ENCODE results near the gene ETS2. TPM values are rescaled to one million over a fixed set of nuclear protein-coding genes. Genes with fewer than 3 reads are reported as not detected.
"Not testable (repeated sequence)": the region's sequence is repeated elsewhere in the genome, so short reads cannot be mapped to it uniquely, and the experiment has no call there.

ETS2 gene
- total RNA-seq, 1 donor from 2014 or later: 139 TPM

GRCh38 chr21:38830671-38831525 is 25.2 kb downstream of the ETS2 start:
- ATAC-seq (no peak), DNase-seq (ENCODE audit: low spot score) (no peak)
- intact Hi-C loops (cut with DNase I): no loop called here

- DNase-seq (ENCODE audit: low spot score) (peak; percentile 76), ATAC-seq (peak; percentile 97)
- intact Hi-C loops (cut with DNase I): no loop called here
Observed at GRCh38 chr21:38831526-38832467, 26.1 kb downstream of the ETS2 start.

GRCh38 chr21:38832664-38833063 is 26.9 kb downstream of the ETS2 start:
- no peak for ATAC-seq
- no peak for DNase-seq (ENCODE audit: low spot score)
- intact Hi-C loops (cut with DNase I): no loop called here

- no peak for DNase-seq (ENCODE audit: low spot score)
- no peak for ATAC-seq
- intact Hi-C loops (cut with DNase I): no loop called here
Observed at GRCh38 chr21:38833117-38833516, 27.4 kb downstream of the ETS2 start.

DNA sequence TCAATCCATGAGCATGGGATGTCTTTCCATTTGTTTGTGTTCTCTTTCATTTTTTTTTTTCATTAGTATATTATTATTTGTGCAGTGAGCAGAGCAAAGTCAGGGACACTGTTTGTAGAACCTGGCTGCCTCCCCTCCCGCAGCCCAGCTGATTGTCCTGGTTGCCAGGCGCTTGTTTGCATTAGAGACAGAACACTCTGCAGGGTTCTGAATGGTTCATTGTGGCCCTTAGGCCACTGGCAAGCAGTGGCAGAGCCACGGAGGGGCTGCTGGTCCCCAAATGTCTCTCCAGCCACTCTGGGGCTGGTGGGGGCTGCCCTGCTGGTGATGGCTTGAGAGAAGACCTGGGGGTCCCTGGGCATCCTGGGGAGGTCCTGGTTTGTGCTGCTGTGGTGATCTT is 29.0 kb downstream of the ETS2 start:
- ATAC-seq (no peak), DNase-seq (ENCODE audit: low spot score) (no peak)
- intact Hi-C loops (cut with DNase I): no loop called here

DNA sequence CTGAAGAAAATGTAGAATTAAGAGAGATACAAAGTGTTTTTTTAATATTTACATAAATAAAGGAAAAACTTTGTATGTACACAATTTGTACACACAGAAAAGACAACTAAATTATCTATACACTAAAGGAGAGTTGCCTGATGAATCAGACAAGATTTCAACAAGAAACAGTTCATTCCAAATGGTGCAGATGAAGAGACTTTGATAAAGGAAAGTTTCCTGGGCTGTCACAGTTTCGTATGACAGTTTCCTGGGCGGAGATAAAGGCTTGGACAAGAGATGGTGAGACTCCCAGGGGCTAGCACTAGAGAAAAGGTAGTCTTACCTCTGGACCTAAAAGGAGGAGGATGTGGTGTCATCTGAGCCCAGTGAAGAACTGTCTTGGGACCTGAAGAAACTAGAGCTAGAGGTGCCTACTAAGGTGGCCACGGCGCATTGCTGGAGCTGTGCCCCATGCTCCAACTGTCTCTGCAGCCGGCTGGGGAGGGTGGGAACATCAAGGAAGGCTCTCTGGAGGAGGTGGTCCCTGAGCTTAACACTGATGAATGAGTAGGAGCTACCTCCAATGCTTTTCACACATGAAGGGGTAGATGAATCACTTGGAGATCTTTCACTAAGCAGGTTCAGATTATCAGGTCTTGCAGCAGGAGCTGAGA is 32.2 kb downstream of the ETS2 start:
- intact Hi-C loops (cut with DNase I): no loop called here
- DNase-seq (ENCODE audit: low spot score): no peak
- no peak for ATAC-seq

DNA sequence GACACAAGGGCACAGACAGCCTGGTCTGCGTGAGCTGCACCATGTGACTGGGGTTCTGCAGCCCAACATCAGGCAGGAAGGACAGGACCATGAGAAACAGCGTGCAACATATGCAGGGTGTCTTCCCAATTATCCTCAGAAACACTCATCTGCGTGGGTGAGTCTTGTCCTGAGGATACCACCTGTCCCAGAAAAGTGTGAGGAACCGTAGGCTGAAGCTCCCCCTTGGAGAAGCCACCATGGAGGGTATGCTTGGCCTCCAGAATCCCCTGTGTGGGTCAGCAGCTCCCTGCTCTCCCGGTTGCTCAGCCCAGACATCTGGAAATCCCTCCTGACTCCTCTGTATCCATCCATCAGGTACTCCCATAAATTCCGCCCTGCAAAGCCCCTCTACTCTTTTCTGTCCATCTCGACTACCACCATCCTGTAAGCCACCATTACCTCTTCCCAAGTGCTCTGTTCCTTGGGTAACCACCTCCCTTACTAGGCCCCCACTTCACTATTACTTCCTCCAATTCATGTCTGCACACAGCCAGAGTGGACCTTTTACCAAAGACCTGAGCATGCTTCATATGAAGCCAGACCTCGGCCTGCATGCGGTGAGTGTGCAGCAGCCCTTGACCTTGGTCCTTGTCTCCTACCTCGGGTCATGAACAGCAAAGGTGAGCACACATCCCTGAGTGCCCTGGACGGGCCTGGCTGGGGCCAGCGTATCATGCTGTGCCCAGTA is 33.0 kb downstream of the ETS2 start:
- no peak for DNase-seq (ENCODE audit: low spot score)
- intact Hi-C loops (cut with DNase I): no loop called here
- peak; percentile 21 for ATAC-seq

- ATAC-seq (no peak), DNase-seq (ENCODE audit: low spot score) (no peak)
- intact Hi-C loops (cut with DNase I): no loop called here
Observed at GRCh38 chr21:38839328-38840286, 33.9 kb downstream of the ETS2 start.

GRCh38 chr21:38840456-38841300 is 34.9 kb downstream of the ETS2 start:
- no peak for DNase-seq (ENCODE audit: low spot score)
- intact Hi-C loops (cut with DNase I): no loop called here
- ATAC-seq: no peak

DNA sequence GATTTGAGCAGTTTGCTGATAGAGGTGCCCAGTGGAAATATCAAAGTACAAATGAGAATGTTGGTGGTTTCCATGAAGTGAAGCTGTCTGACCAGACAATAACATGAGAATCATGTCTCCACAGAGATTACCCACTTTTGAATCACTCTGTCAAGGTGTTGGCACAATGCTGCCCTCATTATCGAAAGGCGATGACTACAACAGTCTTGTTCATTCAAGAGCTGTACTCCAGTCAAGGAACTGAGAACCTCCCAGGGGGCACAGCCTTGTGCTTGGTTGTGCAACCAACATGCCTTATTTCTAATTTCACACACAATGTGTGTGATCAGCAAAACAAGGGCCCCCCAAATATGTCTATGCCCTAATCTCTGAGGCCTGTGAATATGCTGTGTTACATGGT is 35.7 kb downstream of the ETS2 start:
- ATAC-seq (no peak), DNase-seq (ENCODE audit: low spot score) (no peak)
- intact Hi-C loops (cut with DNase I): no loop called here

GRCh38 chr21:38842079-38842478 is 36.4 kb downstream of the ETS2 start:
- ATAC-seq (no peak), DNase-seq (ENCODE audit: low spot score) (no peak)
- intact Hi-C loops (cut with DNase I): no loop called here

- no peak for DNase-seq (ENCODE audit: low spot score)
- no peak for ATAC-seq
- intact Hi-C loops (cut with DNase I): no loop called here
Observed at GRCh38 chr21:38843379-38843778, 37.6 kb downstream of the ETS2 start.

DNA sequence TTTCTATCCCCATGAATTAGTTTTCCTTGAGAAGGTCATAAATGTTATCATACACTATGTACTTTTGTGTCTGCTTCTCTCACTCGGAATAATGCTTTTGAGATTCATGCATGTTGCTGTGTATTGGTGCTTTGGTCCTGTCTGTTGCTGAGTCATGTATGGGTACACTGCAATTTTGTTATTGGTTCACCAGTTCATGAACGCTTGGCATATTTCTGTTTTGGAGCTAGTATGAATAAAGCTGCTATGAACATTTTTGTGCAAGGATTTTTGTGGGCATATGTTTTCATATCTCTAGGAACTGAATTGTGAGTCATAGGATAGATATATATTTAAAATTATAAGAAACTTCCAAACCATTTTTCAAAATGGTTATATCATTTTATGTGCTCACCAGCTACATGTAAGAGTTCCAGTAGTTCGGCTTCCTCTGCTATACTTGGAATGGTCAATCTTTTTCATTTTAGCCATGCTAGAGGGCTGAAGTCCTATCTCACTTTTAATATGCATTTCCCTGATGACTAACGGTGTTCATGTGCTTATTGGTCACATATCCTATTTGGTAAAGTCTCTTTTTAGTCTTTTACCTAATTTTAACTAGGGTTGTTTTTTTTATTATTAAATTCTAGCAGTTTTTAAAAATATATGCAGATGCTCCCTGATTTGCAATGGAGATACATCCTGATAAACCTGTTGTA is 38.2 kb downstream of the ETS2 start:
- intact Hi-C loops (cut with DNase I): no loop called here

DNA sequence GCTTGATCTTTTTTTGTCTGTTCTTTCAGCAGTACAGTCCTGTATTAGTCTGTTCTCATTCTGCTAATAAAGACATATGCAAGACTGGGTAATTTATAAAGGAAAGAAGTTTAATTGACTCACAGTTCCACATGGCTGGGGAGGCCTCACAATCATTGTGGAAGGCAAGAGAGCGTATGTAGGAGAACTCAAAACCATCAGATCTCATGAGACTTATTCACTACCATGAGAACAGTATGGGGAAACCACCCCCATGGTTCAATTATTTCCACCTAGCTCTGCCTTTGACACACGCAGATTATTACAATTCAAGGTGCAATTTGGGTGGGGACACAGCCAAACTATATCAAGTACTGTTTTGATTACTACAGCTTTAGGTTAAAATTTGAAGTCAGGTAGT is 39.6 kb downstream of the ETS2 start:
- DNase-seq (ENCODE audit: low spot score); ATAC-seq; intact Hi-C loops (cut with DNase I): not testable (repeated sequence)

More for the DNA sequence above, 38.2 kb downstream of the ETS2 start:
- DNase-seq (ENCODE audit: low spot score): no peak
- no peak for ATAC-seq

- ATAC-seq (no peak), DNase-seq (ENCODE audit: low spot score) (no peak)
- intact Hi-C loops (cut with DNase I): no loop called here
Observed at GRCh38 chr21:38847556-38847955, 41.8 kb downstream of the ETS2 start.

- intact Hi-C loops (cut with DNase I): no loop called here
- DNase-seq (ENCODE audit: low spot score) (no peak), ATAC-seq (peak; percentile 48)
Observed at GRCh38 chr21:38848187-38848609, 42.5 kb downstream of the ETS2 start.

Data from sciatic nerve (tissue), 2 donors.